Stimulated activated CD4-positive, alpha-beta T cell treated with anti-CD3 and anti-CD28 coated beads, TNF-alpha, amount 100 ng/mL, for 4 hours (primary cell): ENCODE measurements around the gene ERMP1.
"Not testable (repeated sequence)": the region's sequence is repeated elsewhere in the genome, so short reads cannot be mapped to it uniquely, and the experiment has no call there.

Source experiments
- DNase-seq, 3 experiments: peaks; one replicate each; pipeline ENCODE4 v3.0.0-alpha.2; 2020; ENCODE audit warnings: low read depth in 3 of 3

Gene ERMP1

GRCh38 chr9:5832538-5833529 lies at the start of gene ERMP1:
TSS of gene ERMP1 (minus strand) at chr9:5833117. CDS start at chr9:5833027, 90 bp downstream.
- DNase-seq: peak; percentile 80 to 88 (median 85)

GRCh38 chr9:5882244-5883012 lies 49.5 kb upstream of the ERMP1 start:
- not testable (repeated sequence) for DNase-seq

- DNase-seq: no peak
These were observed 46.7 kb upstream of the ERMP1 start for GRCh38 chr9:5879419-5880181.

GRCh38 chr9:5876711-5877110 lies 43.8 kb upstream of the ERMP1 start:
- DNase-seq: no peak

- no peak for DNase-seq
These were observed 43.1 kb upstream of the ERMP1 start for GRCh38 chr9:5876026-5876425.

GRCh38 chr9:5874048-5874447 lies 41.1 kb upstream of the ERMP1 start:
- DNase-seq: no peak

- no peak for DNase-seq
These were observed 40.5 kb upstream of the ERMP1 start for GRCh38 chr9:5873439-5873838.

GRCh38 chr9:5872511-5872910 lies 39.6 kb upstream of the ERMP1 start:
- DNase-seq: no peak

GRCh38 chr9:5871785-5872184 lies 38.9 kb upstream of the ERMP1 start:
- DNase-seq: no peak

GRCh38 chr9:5870691-5871090 lies 37.8 kb upstream of the ERMP1 start:
- DNase-seq: no peak

GRCh38 chr9:5870020-5870339 lies 37.1 kb upstream of the ERMP1 start:
- DNase-seq: no peak

- no peak for DNase-seq
These were observed 36.5 kb upstream of the ERMP1 start for GRCh38 chr9:5869315-5870019.

- DNase-seq: no peak
These were observed 35.3 kb upstream of the ERMP1 start for GRCh38 chr9:5868235-5868634.

- no peak for DNase-seq
These were observed 33.8 kb upstream of the ERMP1 start for GRCh38 chr9:5866685-5867084.

- DNase-seq: no peak
These were observed 33.4 kb upstream of the ERMP1 start for GRCh38 chr9:5866272-5866671.

GRCh38 chr9:5864446-5864845 lies 31.5 kb upstream of the ERMP1 start:
- DNase-seq: no peak

GRCh38 chr9:5863092-5863746 lies 30.3 kb upstream of the ERMP1 start:
- DNase-seq: no peak

- DNase-seq: no peak
These were observed 25.9 kb upstream of the ERMP1 start for GRCh38 chr9:5858833-5859232.

- no peak for DNase-seq
These were observed 25.0 kb upstream of the ERMP1 start for GRCh38 chr9:5857928-5858327.

- DNase-seq: no peak
These were observed 21.3 kb upstream of the ERMP1 start for GRCh38 chr9:5854063-5854790.
